ENCODE data around the gene FAAP20. TPM values are rescaled to one million over a fixed set of nuclear protein-coding genes. Genes with fewer than 3 reads are reported as not detected.

Gene FAAP20
- total and polyA plus RNA-seq, 9 of the 15 experiments (the other 6 are each of a cell fraction or from before 2014, with no cell fraction given), result 0.58 to 143 (median 9.9) TPM

GRCh38 chr1:2158272-2158671 is 36.3 kb downstream of the FAAP20 start:
- FAIRE-seq, result no peak
- Histone ChIP-seq H3K79me2 (ENCODE audit: control insufficient read depth, insufficient read depth, low read length) (no peaks in the 10 kb centered on the region), H3K36me3 (ENCODE audit: control insufficient read depth, insufficient read depth, low read length) (no peaks in the 10 kb centered on the region), H3K27me3 (ENCODE audit: control insufficient read depth in 2 of 2, insufficient read depth in 2 of 2, low read length in 2 of 2) (peaks cover 70 to 96% of the 10 kb centered on the region in 2 experiments), H3K27ac (ENCODE audit: extremely low read depth, low read depth, low read length) (no peak overlapping the region), H3K9me3 (replicated peaks; ENCODE audit: control insufficient read depth, insufficient read depth, low read depth, low read length) (no peaks in the 10 kb centered on the region; the same call in 1 of the 2 replicates), H3K9ac (ENCODE audit: insufficient read depth in 1 of 2, low read depth in 2 of 2, low read length in 2 of 2) (no peak overlapping the region), H3K4me1 (replicated peaks in 1 of 2; ENCODE audit: control insufficient read depth in 2 of 2, insufficient read depth in 2 of 2, low read length in 2 of 2) (peaks cover 0 to 27% of the 10 kb centered on the region in 2 experiments; a peak in 2 of 5 replicates), H3K9me1 (ENCODE audit: control insufficient read depth, insufficient read depth, low read length) (no peaks in the 10 kb centered on the region), H3K4me3 (no peak overlapping the region), H4K20me1 (replicated peaks; ENCODE audit: control insufficient read depth, insufficient read depth, low read length) (no peaks in the 10 kb centered on the region), H2AFZ (ENCODE audit: low read depth, low read length) (no peak overlapping the region), H3K4me2 (ENCODE audit: insufficient read depth, low read length) (no peak overlapping the region)
- BruUV-seq (replicated peaks), result no TSS peak
- POLR2A ChIA-PET, result interaction anchor here (0.7 kb wide), 1 partner anchor 32 kb away, joined by 3 read pairs; no protein-coding TSS in a partner anchor
- no peak for DNase-seq (ENCODE audit: extremely low read depth in 1 of 4, low spot score in 3 of 4)
- CTCF ChIA-PET (ENCODE audit: low intra/inter-chr PET ratio), result no interaction called here
- in situ Hi-C loops (cut with MboI) (no loop called here), intact Hi-C loops (cut with micrococcal nuclease) (no loop called here)
- ATAC-seq, result no peak
- 5% methylated on average over 16 of the region's 16 CpGs for WGBS (ENCODE audit: insufficient coverage, low coverage, missing lambda C conversion rate)
- TF ChIP-seq RBBP5 (IDR thresholded peaks at IDR 0.05; ENCODE audit: borderline replicate concordance, insufficient read depth, low read length, poor library complexity, severe bottlenecking) (no peak), TBP (optimal IDR thresholded peaks at IDR 0.05; ENCODE audit: low read depth, low read length) (no peak), PURB (CRISPR knock-in tag; IDR thresholded peaks at IDR 0.05; ENCODE audit: low read depth) (no peak), JUNB (CRISPR knock-in tag; conservative IDR thresholded peaks at IDR 0.05) (no peak), MCM3 (IDR thresholded peaks at IDR 0.05) (no peak), EP400 (IDR thresholded peaks at IDR 0.05) (no peak), HNRNPL (IDR thresholded peaks at IDR 0.05; ENCODE audit: low read depth, low read length) (no peak), KDM2B (CRISPR knock-in tag; IDR thresholded peaks at IDR 0.05) (no peak), ZNF740 (CRISPR knock-in tag; IDR thresholded peaks at IDR 0.05) (no peak), ZNF740 (tag; IDR thresholded peaks at IDR 0.05) (no peak), ZNF280B (CRISPR knock-in tag; IDR thresholded peaks at IDR 0.05) (no peak), DMBX1 (CRISPR knock-in tag; IDR thresholded peaks at IDR 0.05; ENCODE audit: borderline replicate concordance) (no peak), BRD9 (IDR thresholded peaks at IDR 0.05; ENCODE audit: low read depth, partially characterized antibody) (no peak), IRF2 (CRISPR knock-in tag; IDR thresholded peaks at IDR 0.05) (no peak), JUND (IDR thresholded peaks at IDR 0.05; ENCODE audit: borderline replicate concordance, low read depth, low read length) (no peak), JUND (tag; IDR thresholded peaks at IDR 0.05; ENCODE audit: borderline replicate concordance, low read depth, low read length) (no peak), NCOA1 (IDR thresholded peaks at IDR 0.05; ENCODE audit: low read depth) (no peak), RBM14 (IDR thresholded peaks at IDR 0.05; ENCODE audit: borderline replicate concordance, insufficient read depth, low read depth, low read length) (no peak), CBFB (CRISPR knock-in tag; IDR thresholded peaks at IDR 0.05) (no peak)
